HCT116 (cell line): ENCODE measurements around the gene RAB13. TPM values are rescaled to one million over a fixed set of nuclear protein-coding genes. Genes with fewer than 3 reads are reported as not detected.

ENCODE experiments used
- ATAC-seq: fragments of 200-7000 bp; cut with Tn5 transposase; 2 replicates; pipeline ENCODE4 v1.9.1; 2020; ENCODE audit warnings: mild to moderate bottlenecking, moderate library complexity
- BruUV-seq: library from RNA; stranded (reverse); fragments of 400-500 nt; replicated peaks from 2 replicates; lab custom pipeline; 2021; lab: Mats Ljungman, UMichigan
- CTCF ChIA-PET: fragments of 300-600 bp; sonication (Branson Sonifier 250); formaldehyde crosslinking; loops from one replicate; lab custom pipeline; 2021; ENCODE audit warnings: antibody characterized with exemption; lab: Charles Lee
- POLR2A ChIA-PET: fragments of 300-600, 350-600 bp; sonication (Branson Sonifier 250); formaldehyde crosslinking; loops from one replicate; lab custom pipeline; 2021; ENCODE audit warnings: antibody characterized with exemption; lab: Charles Lee
- RAD21 ChIA-PET, 2 experiments: fragments of 300-600 bp; sonication (Branson Sonifier 250); formaldehyde crosslinking; loops; one replicate each; lab custom pipeline; 2023; ENCODE audit warnings: low total read pairs in 2 of 2; ENCODE audit not compliant: uncharacterized antibody in 2 of 2, unreplicated experiment in 2 of 2, low non-redundant PET in 1 of 2; lab: Charles Lee
- DNase-seq: peaks from one replicate; pipeline ENCODE4 v3.0.0-alpha.2; 2010; ENCODE audit warnings: low read depth, low spot score
- H2AFZ ChIP-seq: fragments of 200-600 bp; shearing (Covaris generic), sonication (generic); 2 replicates; pipeline ENCODE4 v1.6.1; 2017; ENCODE audit warnings: low read depth, mixed run types, mixed read lengths, antibody characterized with exemption, low read length; ENCODE audit not compliant: poor library complexity, severe bottlenecking
- H3K27ac ChIP-seq: 2 replicates; pipeline ENCODE4 v1.5.1; 2012; ENCODE audit warnings: low read depth, low read length
- H3K27me3 ChIP-seq: fragments of 200-600 bp; sonication (generic); 2 replicates; pipeline ENCODE4 v1.6.1; 2016; ENCODE audit warnings: mixed run types, low read length, mixed read lengths; ENCODE audit not compliant: insufficient read depth
- H3K36me3 ChIP-seq, 2 experiments: fragments of 200-500 bp in 1 of 2; fragments of 200-600 bp in 1 of 2; sonication (Bioruptor generic) in 1 of 2; sonication (generic) in 1 of 2; 2 replicates each; pipeline versions ENCODE4 v1.5.1 to v1.6.1; 2014 to 2016; ENCODE audit warnings: low read length in 2 of 2, inconsistent platforms in 1 of 2, mixed read lengths in 1 of 2, mixed run types in 1 of 2; ENCODE audit not compliant: insufficient read depth in 2 of 2, control insufficient read depth in 1 of 2
- H3K4me1 ChIP-seq, 2 experiments: fragments of 200-600 bp in 1 of 2; sonication (generic) in 1 of 2; 2 replicates each; pipeline versions ENCODE4 v1.5.1 to v1.6.1; 2012 to 2017; ENCODE audit warnings: low read length in 2 of 2, inconsistent platforms in 1 of 2, mild to moderate bottlenecking in 1 of 2, mixed read lengths in 1 of 2, mixed run types in 1 of 2, moderate library complexity in 1 of 2; ENCODE audit not compliant: insufficient read depth in 2 of 2, control insufficient read depth in 1 of 2
- H3K4me2 ChIP-seq: fragments of 200-600 bp; sonication (generic); 2 replicates; pipeline ENCODE4 v1.6.1; 2017; ENCODE audit warnings: mixed run types, low read length, mixed read lengths
- H3K4me3 ChIP-seq, 2 experiments: fragments of 200-600 bp in 1 of 2; sonication (generic) in 1 of 2; replicated peaks in 1 of 2; 2 replicates each; pipeline ENCODE4 v1.5.1; 2011 to 2016; ENCODE audit warnings: low read length in 2 of 2, control low read depth in 1 of 2, low read depth in 1 of 2, mild to moderate bottlenecking in 1 of 2, mixed read lengths in 1 of 2, mixed run types in 1 of 2
- H3K79me2 ChIP-seq: fragments of 200-600 bp; sonication (generic); 2 replicates; pipeline ENCODE4 v1.6.1; 2017; ENCODE audit warnings: mild to moderate bottlenecking, mixed run types, low read length, moderate library complexity, mixed read lengths; ENCODE audit not compliant: insufficient read depth
- H3K9ac ChIP-seq: fragments of 200-600 bp; sonication (generic); 2 replicates; pipeline ENCODE4 v1.6.1; 2016; ENCODE audit warnings: low read length, mixed read lengths
- H3K9me2 ChIP-seq: fragments of 200-600 bp; sonication (generic), shearing (Covaris generic); 2 replicates; pipeline ENCODE4 v1.6.1; 2017; ENCODE audit warnings: mixed run types, mild to moderate bottlenecking, moderate library complexity; ENCODE audit not compliant: insufficient read depth
- H3K9me3 ChIP-seq, 2 experiments: fragments of 200-500 bp in 1 of 2; fragments of 200-600 bp in 1 of 2; sonication (Bioruptor generic) in 1 of 2; sonication (generic) in 1 of 2; 2 replicates each; pipeline ENCODE4 v1.6.1; 2014 to 2017; ENCODE audit warnings: low read length in 2 of 2, mixed read lengths in 2 of 2, inconsistent platforms in 1 of 2, low read depth in 1 of 2, mild to moderate bottlenecking in 1 of 2, mixed run types in 1 of 2, moderate library complexity in 1 of 2; ENCODE audit not compliant: control insufficient read depth in 1 of 2, insufficient read depth in 1 of 2
- H4K20me1 ChIP-seq: fragments of 200-600 bp; sonication (generic), shearing (Covaris generic); 2 replicates; pipeline ENCODE4 v1.6.1; 2017; ENCODE audit warnings: mixed run types, mild to moderate bottlenecking, moderate library complexity; ENCODE audit not compliant: insufficient read depth
- CBX3 ChIP-seq: IDR thresholded peaks from 2 replicates; pipeline ENCODE4 v1.6.1; 2012; ENCODE audit warnings: low read depth
- CEBPB ChIP-seq: IDR thresholded peaks from 2 replicates; pipeline ENCODE4 v1.6.1; 2012; ENCODE audit warnings: low read depth
- EGR1 ChIP-seq: IDR thresholded peaks from 2 replicates; pipeline ENCODE4 v1.6.1; 2012; ENCODE audit warnings: low read depth
- EZH2 ChIP-seq: fragments of 200-600 bp; sonication (generic); IDR thresholded peaks from 2 replicates; pipeline ENCODE4 v1.6.1; 2017; ENCODE audit warnings: antibody characterized with exemption, mixed run types
- FOSL1 ChIP-seq: IDR thresholded peaks from 2 replicates; pipeline ENCODE4 v1.6.1; 2012; ENCODE audit warnings: low read depth
- POLR2AphosphoS5 ChIP-seq: IDR thresholded peaks from 2 replicates; pipeline ENCODE4 v1.6.1; 2011; ENCODE audit warnings: mild to moderate bottlenecking, low read depth, low read length, moderate library complexity
- SIN3A ChIP-seq: IDR thresholded peaks from 2 replicates; pipeline ENCODE4 v1.6.1; 2012; ENCODE audit warnings: low read depth
- SP1 ChIP-seq: IDR thresholded peaks from 2 replicates; pipeline ENCODE4 v1.6.1; 2012; ENCODE audit warnings: low read depth
- SRF ChIP-seq: IDR thresholded peaks from 2 replicates; pipeline ENCODE4 v1.6.1; 2012; ENCODE audit warnings: low read depth
- TCF7L2 ChIP-seq: IDR thresholded peaks from 2 replicates; pipeline ENCODE4 v1.7.0; 2011; ENCODE audit warnings: borderline replicate concordance, inconsistent platforms; ENCODE audit not compliant: insufficient read depth, insufficient read length; ENCODE audit errors: extremely low read depth
- YY1 ChIP-seq: IDR thresholded peaks from 2 replicates; pipeline ENCODE4 v1.6.1; 2011; ENCODE audit warnings: low read length, low read depth, moderate library complexity, mild to moderate bottlenecking; ENCODE audit not compliant: insufficient replicate concordance; ENCODE audit errors: extremely low read depth
- ZNF274 ChIP-seq: fragments of 200-500 bp; sonication (Bioruptor generic); IDR thresholded peaks from 2 replicates; pipeline ENCODE4 v1.6.1; 2014; ENCODE audit warnings: mild to moderate bottlenecking, low read depth, low read length, inconsistent platforms
- intact Hi-C: fragments of 100-400 bp; cut with micrococcal nuclease; formaldehyde crosslinking; loops from 2 replicates; pipeline ENCODE4 v1.10.0; 2022
- total RNA-seq: library from RNA; stranded (reverse); gene quantifications from one replicate; pipeline ENCODE4 v1.2.1, GENCODE V29; 2021; ENCODE audit not compliant: unreplicated experiment
- TF ChIP-seq, protein P1 (sequence below): IDR thresholded peaks from 2 replicates; pipeline ENCODE4 v1.6.1; 2012
- TF ChIP-seq, protein P2 (sequence below): IDR thresholded peaks from 2 replicates; pipeline ENCODE4 v1.6.1; 2012
- TF ChIP-seq, protein P3 (sequence below): IDR thresholded peaks from 2 replicates; pipeline ENCODE4 v1.6.1; 2012; ENCODE audit warnings: low read depth

RAB13 gene
- total RNA-seq, 1 experiment from 2014 or later: 93.6 TPM

DNA sequence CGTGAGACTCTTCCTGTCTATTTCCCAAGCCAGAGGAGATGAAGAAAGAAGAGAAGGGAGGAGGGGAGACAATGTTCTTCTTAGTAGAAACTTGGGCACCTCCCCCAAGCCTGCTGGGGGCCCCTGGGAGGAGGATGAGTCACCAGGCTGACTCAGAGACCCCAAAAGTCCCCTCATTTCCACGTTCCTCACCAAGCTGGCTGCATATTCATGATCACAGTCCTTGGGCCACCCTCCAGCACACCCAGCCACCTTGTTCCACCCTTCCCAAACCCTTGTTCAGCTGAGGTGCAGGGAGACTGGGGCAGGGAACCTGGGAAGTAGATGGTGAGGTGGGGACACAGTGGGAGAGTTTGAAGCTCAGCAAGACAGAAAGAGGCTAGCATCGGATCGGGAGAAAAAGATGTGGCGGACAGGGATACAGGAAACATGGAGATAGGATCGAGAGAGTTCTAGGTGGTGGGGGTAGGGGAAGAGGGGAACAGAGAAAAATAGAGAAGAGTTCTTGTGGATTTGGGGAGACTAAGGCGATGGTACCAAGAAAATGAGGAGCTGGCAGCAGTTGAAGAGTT lies 712 bp downstream of the RAB13 start (continued):
- TF ChIP-seq, protein P1, sequence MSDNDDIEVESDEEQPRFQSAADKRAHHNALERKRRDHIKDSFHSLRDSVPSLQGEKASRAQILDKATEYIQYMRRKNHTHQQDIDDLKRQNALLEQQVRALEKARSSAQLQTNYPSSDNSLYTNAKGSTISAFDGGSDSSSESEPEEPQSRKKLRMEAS: no peak
- TF ChIP-seq FOSL1 (no peak), CEBPB (no peak), YY1 (no peak), POLR2AphosphoS5 (no peak)
- TF ChIP-seq, protein P2, sequence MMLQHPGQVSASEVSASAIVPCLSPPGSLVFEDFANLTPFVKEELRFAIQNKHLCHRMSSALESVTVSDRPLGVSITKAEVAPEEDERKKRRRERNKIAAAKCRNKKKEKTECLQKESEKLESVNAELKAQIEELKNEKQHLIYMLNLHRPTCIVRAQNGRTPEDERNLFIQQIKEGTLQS: no peak

DNA sequence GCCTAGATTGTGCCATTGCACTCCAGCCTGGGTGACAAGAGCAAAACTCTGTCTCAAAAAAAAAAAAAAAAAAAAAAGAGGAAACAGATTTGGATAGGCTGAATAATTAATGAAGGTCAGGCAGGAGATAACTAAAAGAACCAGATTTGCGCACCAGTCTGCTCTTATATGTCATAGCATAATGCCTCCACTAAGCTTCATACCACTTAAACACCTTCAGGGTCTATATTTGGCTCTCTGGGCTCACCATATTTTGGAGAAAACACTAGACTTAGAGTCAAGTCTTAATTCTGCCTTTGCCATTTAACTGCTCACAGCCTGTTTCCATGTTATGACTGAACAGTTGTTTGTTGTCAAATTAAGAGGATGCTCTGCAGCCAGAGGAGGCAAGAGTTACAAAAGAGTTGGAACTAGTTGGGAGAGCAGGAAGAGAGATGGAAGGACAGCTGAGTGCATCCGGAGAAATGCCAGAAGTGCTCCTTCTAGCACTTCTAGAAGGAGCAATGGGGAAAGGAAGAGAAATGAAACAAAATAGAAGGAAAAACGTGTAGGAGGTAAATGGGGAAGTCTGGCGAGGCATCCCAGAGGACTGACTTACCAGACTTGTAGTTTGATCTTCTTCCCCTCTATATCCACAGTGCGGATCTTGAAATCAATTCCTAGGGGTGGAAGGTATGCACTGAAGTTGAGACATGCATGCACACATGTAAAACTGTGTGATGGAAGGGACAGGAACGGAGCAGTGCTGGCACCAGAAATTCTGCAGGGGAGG lies 1.8 kb downstream of the RAB13 start:
- ChIA-PET RAD21 (no interaction called here), CTCF (interaction anchor here (0.7 kb wide), 1 partner anchor 95 kb away, joined by 3 read pairs; no protein-coding TSS in a partner anchor)
- Histone ChIP-seq H4K20me1 (no peaks in the 10 kb centered on the region), H3K9me2 (no peaks in the 10 kb centered on the region), H3K4me3 (no peak overlapping the region), H2AFZ (no peak overlapping the region)
- ATAC-seq: no peak
- TF ChIP-seq TCF7L2 (no peak), CBX3 (no peak), SIN3A (no peak), FOSL1 (no peak), SP1 (no peak), EZH2 (no peak), EGR1 (no peak), SRF (no peak), ZNF274 (no peak), POLR2AphosphoS5 (no peak)
- TF ChIP-seq, protein P3, sequence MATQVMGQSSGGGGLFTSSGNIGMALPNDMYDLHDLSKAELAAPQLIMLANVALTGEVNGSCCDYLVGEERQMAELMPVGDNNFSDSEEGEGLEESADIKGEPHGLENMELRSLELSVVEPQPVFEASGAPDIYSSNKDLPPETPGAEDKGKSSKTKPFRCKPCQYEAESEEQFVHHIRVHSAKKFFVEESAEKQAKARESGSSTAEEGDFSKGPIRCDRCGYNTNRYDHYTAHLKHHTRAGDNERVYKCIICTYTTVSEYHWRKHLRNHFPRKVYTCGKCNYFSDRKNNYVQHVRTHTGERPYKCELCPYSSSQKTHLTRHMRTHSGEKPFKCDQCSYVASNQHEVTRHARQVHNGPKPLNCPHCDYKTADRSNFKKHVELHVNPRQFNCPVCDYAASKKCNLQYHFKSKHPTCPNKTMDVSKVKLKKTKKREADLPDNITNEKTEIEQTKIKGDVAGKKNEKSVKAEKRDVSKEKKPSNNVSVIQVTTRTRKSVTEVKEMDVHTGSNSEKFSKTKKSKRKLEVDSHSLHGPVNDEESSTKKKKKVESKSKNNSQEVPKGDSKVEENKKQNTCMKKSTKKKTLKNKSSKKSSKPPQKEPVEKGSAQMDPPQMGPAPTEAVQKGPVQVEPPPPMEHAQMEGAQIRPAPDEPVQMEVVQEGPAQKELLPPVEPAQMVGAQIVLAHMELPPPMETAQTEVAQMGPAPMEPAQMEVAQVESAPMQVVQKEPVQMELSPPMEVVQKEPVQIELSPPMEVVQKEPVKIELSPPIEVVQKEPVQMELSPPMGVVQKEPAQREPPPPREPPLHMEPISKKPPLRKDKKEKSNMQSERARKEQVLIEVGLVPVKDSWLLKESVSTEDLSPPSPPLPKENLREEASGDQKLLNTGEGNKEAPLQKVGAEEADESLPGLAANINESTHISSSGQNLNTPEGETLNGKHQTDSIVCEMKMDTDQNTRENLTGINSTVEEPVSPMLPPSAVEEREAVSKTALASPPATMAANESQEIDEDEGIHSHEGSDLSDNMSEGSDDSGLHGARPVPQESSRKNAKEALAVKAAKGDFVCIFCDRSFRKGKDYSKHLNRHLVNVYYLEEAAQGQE: no peak
- TF ChIP-seq, protein P2: no peak
- TF ChIP-seq, protein P1: no peak
- TF ChIP-seq, all 23 proteins: peak for 0
- H3K4me2 ChIP-seq: peak overlapping the region; percentile 80; the same call in 1 of the 2 replicates
- POLR2A ChIA-PET: no interaction called here
- DNase-seq: no peak
- H3K36me3 ChIP-seq: peaks cover 3 to 4% of the 10 kb centered on the region in 2 experiments; a peak in 1 of 4 replicates
- BruUV-seq: no TSS peak
- intact Hi-C loops: no loop called here
- peaks cover 4% of the 10 kb centered on the region; the same call in 1 of the 2 replicates for H3K79me2 ChIP-seq
- H3K9me3 ChIP-seq: no peaks in the 10 kb centered on the region
- H3K27ac ChIP-seq: no peak overlapping the region
- no peaks in the 10 kb centered on the region for H3K27me3 ChIP-seq
- H3K4me1 ChIP-seq: peaks cover 12 to 28% of the 10 kb centered on the region in 2 experiments
- H3K9ac ChIP-seq: no peak overlapping the region
